ENCODE data around the gene TAB2.
"Not testable (repeated sequence)": the region's sequence is repeated elsewhere in the genome, so short reads cannot be mapped to it uniquely, and the experiment has no call there.

TAB2 gene

DNA sequence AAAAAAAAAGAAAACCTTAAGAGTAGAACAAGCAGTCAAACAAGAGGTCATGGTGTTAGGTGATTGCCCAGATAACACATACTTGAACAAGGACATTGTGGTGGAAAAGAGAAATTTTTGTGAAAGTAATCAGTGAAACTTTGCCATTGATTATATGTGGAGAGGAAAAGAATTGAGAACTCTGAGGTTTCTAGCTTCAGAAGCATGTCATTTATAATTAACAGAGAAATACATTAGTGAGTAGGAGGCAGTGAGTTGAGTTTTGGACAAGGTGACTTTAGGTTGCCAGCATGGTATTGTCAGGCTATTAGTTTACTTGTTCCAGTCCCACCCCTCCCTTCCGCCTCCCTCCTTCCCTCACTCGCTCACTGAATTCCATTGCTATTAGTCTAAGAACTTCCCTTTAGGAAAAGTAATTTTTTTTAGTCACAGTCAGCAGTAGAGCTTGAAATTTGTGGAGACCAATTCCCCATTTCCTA is 17.2 kb downstream of the TAB2 start:
- DNase-seq: no peak

DNA sequence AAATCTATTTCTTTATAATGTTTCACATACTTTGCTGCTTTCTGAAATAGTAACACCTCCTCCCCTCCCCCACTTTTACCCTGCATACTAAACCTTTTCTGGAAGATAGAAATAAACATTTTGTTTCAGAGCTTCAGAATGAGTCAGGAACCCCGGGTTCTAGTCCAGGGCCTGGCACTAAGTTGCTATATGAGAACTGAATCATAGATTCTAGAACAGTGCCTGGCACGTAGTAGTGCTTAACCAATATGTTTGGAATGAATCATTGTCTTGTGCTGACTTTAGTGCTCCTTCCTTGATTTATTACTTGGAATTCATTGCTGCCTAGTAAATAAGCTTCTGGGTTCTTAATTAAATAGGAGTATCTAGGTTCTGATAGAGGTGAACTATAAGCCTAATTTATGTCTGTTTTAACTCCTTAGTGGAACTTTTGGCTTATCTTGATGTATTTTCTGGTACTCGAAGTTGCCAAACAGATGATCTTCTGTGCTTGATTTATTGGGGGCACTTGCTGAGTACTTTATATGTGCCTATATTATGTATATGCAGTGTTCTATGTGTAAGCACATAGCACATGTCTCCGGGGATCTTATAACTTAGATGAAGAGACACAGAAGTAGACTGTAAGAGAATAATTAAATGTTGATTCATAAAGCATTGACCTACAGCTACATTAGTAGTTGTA is 18.6 kb downstream of the TAB2 start:
- no peak for DNase-seq

DNA sequence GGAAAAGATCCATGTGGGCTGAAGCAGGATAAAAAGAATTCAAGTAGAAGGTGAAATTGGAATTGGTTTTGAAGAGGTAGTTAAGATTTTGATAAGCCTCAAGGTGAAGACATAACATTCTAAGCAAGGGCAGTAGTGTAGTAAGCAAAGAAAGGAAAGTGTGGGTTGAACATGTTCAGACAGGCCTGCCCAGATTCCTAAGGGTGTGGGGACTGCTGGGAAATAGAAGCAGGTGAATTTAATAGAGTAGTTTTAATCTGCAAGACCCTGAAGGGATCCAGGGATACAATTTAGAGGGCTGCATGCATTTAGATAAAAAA is 19.1 kb downstream of the TAB2 start:
- DNase-seq: no peak

DNA sequence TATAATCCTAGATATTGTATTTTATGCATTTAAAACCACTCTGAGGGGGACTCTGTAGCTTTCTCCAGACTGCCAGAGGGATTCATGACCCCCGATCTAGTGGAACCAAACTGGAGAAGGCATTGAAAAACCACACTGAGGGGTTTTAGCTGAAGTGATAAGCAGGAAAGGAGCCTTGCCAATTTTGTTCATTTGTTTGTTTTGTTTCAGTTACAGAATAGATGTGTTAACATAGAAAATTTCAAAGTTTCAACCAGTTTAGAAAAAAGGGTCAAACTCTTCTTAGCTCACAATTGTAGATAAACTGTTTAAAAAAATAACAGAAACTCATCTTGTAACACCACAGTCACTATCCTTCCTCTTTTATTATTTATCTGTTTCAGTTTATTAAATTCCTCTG is 19.8 kb downstream of the TAB2 start:
- no peak for DNase-seq

GRCh38 chr6:149340200-149340599 is 22.7 kb downstream of the TAB2 start:
- no peak for DNase-seq

DNA sequence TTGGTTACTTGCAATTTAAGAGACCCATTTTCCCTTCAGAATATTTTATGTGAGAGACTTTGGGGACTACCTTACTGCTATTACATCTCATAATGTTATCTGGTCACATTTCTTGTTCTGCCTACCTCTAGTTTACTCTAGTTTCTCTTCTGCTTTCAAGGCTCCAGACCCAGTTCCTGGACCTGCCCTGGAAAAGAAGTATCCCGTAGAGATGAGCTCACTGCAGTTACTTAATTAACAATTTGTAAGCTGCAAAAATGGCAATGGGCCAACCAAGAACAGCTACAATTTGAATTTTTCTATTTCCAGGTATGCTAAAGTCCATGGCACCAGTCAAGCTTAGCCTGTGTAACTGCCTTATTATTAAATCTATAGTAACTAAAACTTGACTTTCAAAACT is 25.0 kb downstream of the TAB2 start:
- no peak for DNase-seq

DNA sequence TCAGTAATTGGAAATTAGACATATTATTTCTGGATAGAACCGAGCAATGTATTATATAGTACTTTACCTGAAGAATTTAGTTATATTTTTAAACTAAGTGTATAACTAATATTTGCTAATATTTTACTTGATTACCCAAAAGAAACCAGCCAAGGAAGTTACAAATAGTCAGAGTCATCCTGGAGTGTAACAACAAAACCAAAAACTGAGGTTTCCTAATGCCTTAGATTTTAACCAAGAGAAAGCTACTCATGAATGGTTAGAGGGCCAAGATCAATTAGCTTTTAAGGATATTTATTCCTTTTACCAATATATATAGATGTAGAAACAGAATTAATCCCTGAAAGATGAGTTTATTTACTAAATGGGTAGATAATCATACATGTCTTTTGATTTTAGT is 26.0 kb downstream of the TAB2 start:
- no peak for DNase-seq

DNA sequence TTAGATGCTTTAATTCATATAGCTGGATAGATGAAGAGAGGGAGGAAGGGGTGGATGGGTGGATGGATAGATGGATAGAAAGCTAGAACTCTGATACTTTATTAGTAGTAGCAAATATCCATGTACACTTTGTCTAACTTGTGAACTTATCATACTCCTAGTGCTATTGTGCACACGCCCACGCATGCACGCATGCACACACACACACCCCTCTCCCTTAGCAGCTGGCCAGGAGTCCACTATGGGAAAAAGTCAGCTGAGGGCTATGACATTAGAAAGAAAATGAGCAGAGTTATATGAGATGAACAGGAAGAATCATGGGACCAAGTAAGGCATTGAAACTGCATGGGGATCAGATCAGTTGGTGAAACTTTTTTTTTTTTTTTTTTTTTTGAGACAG is 28.6 kb downstream of the TAB2 start:
- no peak for DNase-seq

GRCh38 chr6:149347067-149347466 is 29.6 kb downstream of the TAB2 start:
- DNase-seq: no peak

DNA sequence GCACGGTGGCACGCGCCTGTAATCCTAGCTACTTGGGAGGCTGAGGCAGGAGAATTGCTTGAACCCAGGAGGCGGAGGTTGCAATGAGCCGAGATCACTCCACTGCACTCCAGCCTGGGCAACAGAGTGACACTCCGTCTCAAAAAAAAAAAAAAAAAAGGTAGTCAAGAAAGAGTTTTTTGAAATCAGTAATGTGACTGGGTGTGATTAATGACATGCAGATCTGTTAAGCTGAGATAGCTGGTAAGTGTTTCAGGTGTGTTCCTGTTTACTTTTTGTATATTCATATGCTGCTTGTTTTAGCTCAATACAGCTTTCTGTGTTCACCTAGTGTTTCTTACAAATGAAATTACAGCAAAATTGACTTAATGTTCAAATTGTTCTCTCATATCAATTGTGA is 31.8 kb downstream of the TAB2 start:
- DNase-seq: not testable (repeated sequence)

DNA sequence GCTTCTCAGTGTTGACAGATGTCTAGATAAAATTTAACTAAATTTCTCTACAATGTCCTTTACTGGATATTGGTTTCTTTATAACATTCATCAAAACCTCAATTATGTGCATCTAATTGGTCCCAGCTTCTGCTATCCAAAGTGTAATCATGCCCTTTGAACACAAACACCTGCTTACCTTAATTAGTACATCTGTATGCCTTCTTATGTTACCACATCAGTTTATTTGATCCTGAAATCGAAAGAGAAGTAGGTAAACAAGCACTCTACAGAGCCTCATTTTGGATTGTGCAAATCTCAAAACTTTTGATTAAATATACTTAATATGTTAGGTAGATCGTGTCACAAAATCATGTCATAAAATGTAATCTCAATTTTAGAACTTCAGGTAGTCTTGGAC is 36.5 kb downstream of the TAB2 start:
- no peak for DNase-seq

DNA sequence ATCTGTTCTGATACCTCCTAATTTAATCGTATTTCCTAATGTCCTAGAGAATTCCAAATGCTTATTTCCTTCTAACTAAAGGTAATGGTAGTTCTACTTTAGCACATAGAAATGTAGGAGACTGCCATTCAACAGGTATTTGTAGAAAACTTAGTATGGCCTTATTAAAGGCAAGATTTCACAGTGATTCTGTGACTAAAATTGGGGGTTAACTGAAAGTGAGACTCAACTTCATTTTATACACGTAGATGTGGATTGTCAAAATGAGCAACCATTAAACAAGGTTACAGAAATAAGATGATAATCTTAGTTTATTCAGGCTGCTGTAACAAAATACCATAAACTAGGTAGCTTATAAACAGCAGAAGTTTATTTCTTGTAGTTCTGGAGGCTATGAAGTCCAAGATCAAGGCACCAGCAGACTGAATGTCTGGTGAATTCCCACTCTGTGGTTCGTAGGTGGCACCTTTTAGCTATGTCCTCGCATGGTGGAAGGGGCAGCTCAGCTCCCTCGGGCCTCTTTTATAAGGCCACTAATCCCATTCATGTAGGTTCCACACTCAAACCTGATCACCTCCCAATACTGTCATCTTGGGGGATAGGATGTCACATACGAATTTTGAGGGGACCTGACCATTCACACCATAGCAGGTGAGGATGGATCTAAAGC is 38.7 kb downstream of the TAB2 start:
- no peak for DNase-seq

DNA sequence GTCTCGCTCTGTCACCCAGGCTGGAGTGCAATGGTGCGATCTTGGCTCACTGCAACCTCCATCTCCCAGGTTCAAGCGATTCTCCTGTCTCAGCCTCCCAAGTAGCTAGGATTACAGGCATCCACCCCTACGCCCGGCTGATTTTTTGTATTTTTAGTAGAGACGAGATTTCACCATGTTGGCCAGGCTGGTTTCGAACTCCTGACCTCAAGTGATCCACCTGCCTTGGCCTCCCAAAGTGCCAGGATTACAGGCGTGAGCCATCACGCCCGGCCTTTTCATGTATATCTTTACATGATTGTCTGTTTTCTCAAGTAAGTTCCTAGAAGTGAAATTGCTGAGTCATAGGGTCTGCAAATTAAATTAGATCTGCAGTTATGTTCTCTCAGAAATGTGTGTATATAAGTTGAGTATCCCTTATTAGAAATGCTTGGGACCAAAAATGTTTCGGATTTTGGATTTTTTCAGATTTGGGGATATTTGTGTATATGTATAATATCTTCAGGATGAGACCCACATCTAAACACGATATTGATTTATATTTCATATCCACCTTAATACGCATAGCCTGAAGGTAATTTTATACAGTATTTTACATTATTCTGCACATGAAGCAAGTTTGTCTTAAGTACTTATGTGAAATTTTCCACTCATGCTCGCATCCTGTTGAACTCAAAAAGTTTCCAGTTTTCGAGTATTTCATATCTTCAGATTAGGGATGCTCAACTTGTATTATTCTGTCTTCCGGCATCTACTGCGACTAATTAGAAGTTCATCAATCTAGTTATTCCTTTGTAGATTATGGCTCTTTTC is 40.4 kb downstream of the TAB2 start:
- no peak for DNase-seq

DNA sequence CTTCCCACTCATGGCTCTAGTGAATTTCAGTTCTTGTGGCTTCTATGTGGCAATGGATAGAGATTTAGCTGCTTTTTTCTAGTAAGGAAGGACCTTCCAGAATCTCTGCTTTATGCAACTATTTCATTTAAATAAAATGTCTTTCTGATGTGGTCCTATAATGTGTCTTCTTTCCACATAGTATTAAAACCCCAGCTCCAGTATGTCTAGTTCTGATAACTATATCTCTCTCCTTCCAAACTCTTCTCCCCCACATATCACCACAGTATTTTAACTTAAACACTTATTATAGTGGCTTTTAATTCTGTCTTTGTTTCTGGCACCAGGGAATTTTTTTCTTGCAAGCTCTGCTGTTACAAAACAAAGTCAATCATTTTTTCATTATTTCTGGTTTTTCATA is 41.9 kb downstream of the TAB2 start:
- no peak for DNase-seq

- DNase-seq: no peak
Observed at GRCh38 chr6:149360536-149360935, 43.0 kb downstream of the TAB2 start.

DNA sequence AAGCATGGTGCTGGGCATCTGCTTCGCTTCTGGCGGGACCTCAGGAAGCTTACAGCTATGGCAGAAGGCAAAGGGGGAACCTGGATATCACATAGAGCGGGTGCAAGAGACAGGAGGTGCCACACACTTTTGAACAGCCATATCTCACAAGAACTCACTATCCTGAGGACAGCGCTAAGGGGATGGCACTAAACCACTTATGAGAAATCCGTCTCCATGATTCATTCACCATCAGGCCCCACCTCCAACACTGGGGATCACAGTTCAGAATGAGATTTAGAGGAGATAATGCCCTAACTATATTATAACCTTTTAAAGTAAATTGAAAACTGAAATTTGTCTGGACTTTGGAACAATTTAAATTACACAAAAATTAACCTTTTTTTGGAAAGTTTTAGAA is 44.8 kb downstream of the TAB2 start:
- no peak for DNase-seq

- no peak for DNase-seq
Observed at GRCh38 chr6:149363154-149363553, 45.6 kb downstream of the TAB2 start.

- DNase-seq: no peak
Observed at GRCh38 chr6:149364557-149364956, 47.0 kb downstream of the TAB2 start.

GRCh38 chr6:149365197-149365596 is 47.7 kb downstream of the TAB2 start:
- no peak for DNase-seq

- no peak for DNase-seq
Observed at GRCh38 chr6:149366267-149366921, 48.9 kb downstream of the TAB2 start.

GRCh38 chr6:149368065-149368464 is 50.6 kb downstream of the TAB2 start:
- no peak for DNase-seq

GRCh38 chr6:149371154-149371553 is 53.6 kb downstream of the TAB2 start:
- no peak for DNase-seq

DNA sequence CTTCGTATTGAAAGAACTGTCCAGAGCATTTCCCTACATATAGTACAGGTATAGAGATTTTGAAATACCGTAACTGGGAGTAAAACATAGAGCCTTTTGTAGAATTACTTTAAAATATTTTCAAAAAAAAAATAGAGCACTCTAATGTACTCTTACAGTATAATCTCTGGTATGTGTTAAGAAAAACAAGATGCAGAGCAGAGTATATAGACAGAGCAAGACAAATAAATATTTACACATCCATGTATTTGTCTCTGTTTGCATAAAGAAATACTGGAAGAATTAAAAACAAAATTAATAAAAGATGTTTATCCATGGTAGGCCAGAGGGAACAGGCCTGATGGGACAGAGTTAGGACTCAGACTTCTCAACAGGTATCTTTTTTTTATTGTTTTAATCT is 54.5 kb downstream of the TAB2 start:
- DNase-seq: no peak

DNA sequence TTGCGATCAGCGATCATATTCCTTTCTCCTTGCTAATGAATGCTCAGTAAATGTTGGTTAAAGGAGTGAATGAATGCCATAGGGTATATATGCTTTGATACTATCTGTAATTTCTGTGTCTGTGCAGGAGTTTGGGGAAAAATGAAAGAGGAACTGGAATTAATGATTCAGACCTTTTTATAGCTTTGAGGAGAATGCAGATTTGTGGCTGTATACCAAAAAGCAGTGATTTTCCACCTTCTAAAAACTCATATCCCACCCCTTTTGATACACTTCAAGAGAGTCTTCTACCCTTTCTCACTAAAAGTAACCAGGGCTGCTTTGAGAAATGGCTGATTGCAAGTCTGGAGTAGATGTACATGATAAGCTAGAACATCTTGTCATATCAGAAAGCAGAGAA is 56.0 kb downstream of the TAB2 start:
- no peak for DNase-seq
